K562 (cell line): Measurements from ENCODE around the gene CCDC73. TPM values are rescaled to one million over a fixed set of nuclear protein-coding genes. Genes with fewer than 3 reads are reported as not detected.

Experiments used
- ATAC-seq: fragments of 200-7000 bp; cut with Tn5 transposase; 3 replicates; pipeline ENCODE4 v1.9.1; 2020; ENCODE audit warnings: moderate library complexity
- BruUV-seq: library from RNA; stranded (reverse); fragments of 400-500 nt; replicated peaks from 2 replicates; lab custom pipeline; 2021; lab: Mats Ljungman, UMichigan
- CTCF ChIA-PET: fragments of 300-600 bp; formaldehyde crosslinking; extraction: SDS; loops from one replicate; lab custom pipeline; 2021; ENCODE audit warnings: low intra/inter-chr PET ratio; lab: Yijun Ruan, JAX
- POLR2A ChIA-PET: fragments of 300-600, 350-650 bp; sonication (Branson Sonifier 250); formaldehyde crosslinking; extraction: SDS; loops from one replicate; lab custom pipeline; 2021; ENCODE audit warnings: antibody characterized with exemption, inconsistent platforms; lab: Yijun Ruan, JAX
- DNase-seq, 4 experiments: peaks; one replicate each; pipeline versions ENCODE4 v3.0.0 to v3.0.0-alpha.2; 2011 to 2018; ENCODE audit warnings: low spot score in 3 of 4, mixed read lengths in 3 of 4; ENCODE audit errors: extremely low read depth in 1 of 4
- FAIRE-seq: peaks from 2 replicates; lab custom pipeline; 2011; peaks lifted over from hg19 to GRCh38; lab: Jason Lieb, UNC
- H2AFZ ChIP-seq: 2 replicates; pipeline ENCODE4 v1.6.0; 2011; ENCODE audit warnings: low read depth, low read length, control low read depth, inconsistent platforms
- H3K27ac ChIP-seq: fragments of 200-600 bp; 3 replicates; pipeline ENCODE4 v1.8.0; 2011; ENCODE audit warnings: low read depth, mild to moderate bottlenecking, control low read depth, inconsistent platforms, low read length, moderate library complexity, mixed read lengths; ENCODE audit errors: extremely low read depth
- H3K27me3 ChIP-seq, 2 experiments: fragments of 300-600 bp in 1 of 2; 2 replicates in 1 of 2; 3 replicates in 1 of 2; pipeline versions ENCODE4 v1.6.0 to v1.8.0; 2011; ENCODE audit warnings: inconsistent platforms in 2 of 2, low read length in 2 of 2, mild to moderate bottlenecking in 1 of 2, mixed read lengths in 1 of 2, moderate library complexity in 1 of 2; ENCODE audit not compliant: control insufficient read depth in 2 of 2, insufficient read depth in 2 of 2
- H3K36me3 ChIP-seq: fragments of 300-600 bp; 3 replicates; pipeline ENCODE4 v1.8.0; 2011; ENCODE audit warnings: mild to moderate bottlenecking, low read length, inconsistent platforms; ENCODE audit not compliant: control insufficient read depth, insufficient read depth
- H3K4me1 ChIP-seq, 2 experiments: fragments of 200-600 bp in 1 of 2; replicated peaks in 1 of 2; 2 replicates in 1 of 2; 3 replicates in 1 of 2; pipeline versions ENCODE4 v1.5.1 to v1.8.0; 2011; ENCODE audit warnings: inconsistent platforms in 2 of 2, low read length in 2 of 2, mild to moderate bottlenecking in 1 of 2, mixed read lengths in 1 of 2, moderate library complexity in 1 of 2; ENCODE audit not compliant: control insufficient read depth in 2 of 2, insufficient read depth in 2 of 2
- H3K4me2 ChIP-seq: 2 replicates; pipeline ENCODE4 v1.6.1; 2011; ENCODE audit warnings: low read length, control low read depth, inconsistent platforms, mixed read lengths; ENCODE audit not compliant: insufficient read depth
- H3K4me3 ChIP-seq: fragments of 200-600 bp; sonication (generic), shearing (Covaris generic); 2 replicates; pipeline ENCODE4 v1.5.1; 2016; ENCODE audit warnings: control low read depth, inconsistent platforms
- H3K79me2 ChIP-seq: fragments of 200-600 bp; 3 replicates; pipeline ENCODE4 v1.8.0; 2011; ENCODE audit warnings: low read length, inconsistent platforms; ENCODE audit not compliant: control insufficient read depth, insufficient read depth
- H3K9ac ChIP-seq, 2 experiments: 2 replicates each; pipeline versions ENCODE4 v1.6.0 to v1.6.1; 2011; ENCODE audit warnings: low read depth in 2 of 2, low read length in 2 of 2, control low read depth in 1 of 2, inconsistent platforms in 1 of 2, mild to moderate bottlenecking in 1 of 2, mixed read lengths in 1 of 2; ENCODE audit not compliant: insufficient read depth in 1 of 2
- H3K9me1 ChIP-seq: one replicate; pipeline ENCODE4 v1.6.0; 2011; ENCODE audit warnings: inconsistent platforms, mild to moderate bottlenecking, low read length, moderate library complexity; ENCODE audit not compliant: control insufficient read depth, insufficient read depth
- H3K9me3 ChIP-seq: replicated peaks from 2 replicates; pipeline ENCODE4 v1.5.1; 2011; ENCODE audit warnings: low read depth, low read length, inconsistent platforms; ENCODE audit not compliant: control insufficient read depth, insufficient read depth
- H4K20me1 ChIP-seq: replicated peaks from 2 replicates; pipeline ENCODE4 v1.6.1; 2011; ENCODE audit warnings: low read length, inconsistent platforms, mixed read lengths; ENCODE audit not compliant: control insufficient read depth, insufficient read depth
- BHLHE40 ChIP-seq: IDR thresholded peaks from 2 replicates; pipeline ENCODE4 v1.6.1; 2011; ENCODE audit warnings: low read length, improper control_type of control experiment
- CTCF ChIP-seq, 3 experiments: IDR thresholded peaks in 2 of 3; conservative IDR thresholded peaks in 1 of 3; 2 replicates each; pipeline ENCODE4 v1.5.1; 2011 to 2012; ENCODE audit warnings: low read length in 3 of 3, mild to moderate bottlenecking in 3 of 3, control low read depth in 2 of 3, improper control_type of control experiment in 1 of 3, inconsistent platforms in 1 of 3, low read depth in 1 of 3, mixed read lengths in 1 of 3, moderate library complexity in 1 of 3; ENCODE audit not compliant: insufficient read depth in 2 of 3
- HCFC1 ChIP-seq: IDR thresholded peaks from 2 replicates; pipeline ENCODE4 v1.6.1; 2012; ENCODE audit warnings: low read depth, low read length, improper control_type of control experiment
- HNRNPH1 ChIP-seq: fragments of 200-400 bp; formaldehyde crosslinking; optimal IDR thresholded peaks from 2 replicates; pipeline ENCODE3; 2017; ENCODE audit warnings: low read depth, mild to moderate bottlenecking, low read length, moderate library complexity
- MEIS2 ChIP-seq: fragments of 450-650 bp; IDR thresholded peaks from 2 replicates; pipeline ENCODE4 v1.6.1; 2014; ENCODE audit warnings: mild to moderate bottlenecking; ENCODE audit not compliant: partially characterized antibody
- MYC ChIP-seq, 2 experiments: fragments of 250-450 bp in 1 of 2; sonication (Bioruptor Pico) in 1 of 2; IDR thresholded peaks; 2 replicates each; pipeline versions ENCODE4 v1.5.1 to v1.6.1; 2012 to 2021; ENCODE audit warnings: low read depth in 2 of 2, borderline replicate concordance in 1 of 2, improper control_type of control experiment in 1 of 2, low read length in 1 of 2, mild to moderate bottlenecking in 1 of 2, moderate library complexity in 1 of 2
- NFE2 ChIP-seq: IDR thresholded peaks from 2 replicates; pipeline ENCODE4 v1.6.1; 2014; ENCODE audit warnings: antibody characterized with exemption, low read depth
- RBM34 ChIP-seq: fragments of 200-400 bp; formaldehyde crosslinking; IDR thresholded peaks from 2 replicates; pipeline ENCODE4 v1.6.1; 2018; ENCODE audit warnings: low read length, borderline replicate concordance; ENCODE audit not compliant: insufficient read depth
- SIX5 ChIP-seq, 2 experiments: IDR thresholded peaks; 2 replicates each; pipeline ENCODE4 v1.6.1; 2011; ENCODE audit warnings: low read length in 2 of 2, borderline replicate concordance in 1 of 2, low read depth in 1 of 2, mild to moderate bottlenecking in 1 of 2, moderate library complexity in 1 of 2; ENCODE audit not compliant: insufficient read depth in 1 of 2
- SMAD2 ChIP-seq: fragments of 150-350 bp; IDR thresholded peaks from 2 replicates; pipeline ENCODE4 v1.6.1; 2014; ENCODE audit warnings: low read depth, mild to moderate bottlenecking, low read length
- SMC3 ChIP-seq: conservative IDR thresholded peaks from 2 replicates; pipeline ENCODE4 v1.6.1; 2011; ENCODE audit warnings: low read depth, low read length, improper control_type of control experiment; ENCODE audit not compliant: insufficient read depth
- SNRNP70 ChIP-seq: fragments of 200-400 bp; formaldehyde crosslinking; optimal IDR thresholded peaks from 2 replicates; pipeline ENCODE3; 2017; ENCODE audit warnings: low read depth, low read length
- SRSF9 ChIP-seq: fragments of 200-400 bp; formaldehyde crosslinking; IDR thresholded peaks from 2 replicates; pipeline ENCODE4 v1.6.1; 2017; ENCODE audit warnings: low read depth, low read length, borderline replicate concordance
- ZBED1 ChIP-seq: IDR thresholded peaks from 2 replicates; pipeline ENCODE4 v1.6.1; 2014
- ZNF707 ChIP-seq: fragments of 250-450 bp; sonication (Bioruptor Pico); conservative IDR thresholded peaks from 2 replicates; pipeline ENCODE4 v1.8.0; 2022; ENCODE audit warnings: inconsistent platforms, mild to moderate bottlenecking, moderate library complexity
- ZNF766 ChIP-seq: fragments of 200-800 bp; sonication (Bioruptor generic); conservative IDR thresholded peaks from 2 replicates; pipeline ENCODE4 v1.6.1; 2016; ENCODE audit warnings: missing genetic modification characterization, missing compliant biosample characterization
- WGBS: fragments of 100-300 bp; shearing (Covaris generic); methylation state at CpG from one replicate; pipeline ENCODE4 v1.1.6; 2016; ENCODE audit warnings: low coverage, mixed read lengths; ENCODE audit not compliant: insufficient coverage; ENCODE audit errors: missing lambda C conversion rate; 5-methylcytosine and 5-hydroxymethylcytosine counted together
- in situ Hi-C: fragments of 300-500 bp; cut with MboI; formaldehyde crosslinking; loops from 4 replicates; pipeline ENCODE4 v1.15.0; 2018; ENCODE audit warnings: inconsistent platforms, mixed read lengths
- intact Hi-C: fragments of 100-400 bp; cut with micrococcal nuclease; formaldehyde crosslinking; loops from 2 replicates; pipeline ENCODE4 v1.14.2; 2022
- polyA plus RNA-seq, 8 experiments: library from polyadenylated mRNA; depleted of rRNA in 4 of 8; stranded (reverse) in 5 of 8; unstranded in 3 of 8; fragments of >200 nt; fragmentation: Nextera tagmentation in 2 of 8; fragmentation: Illumina TruSeq in 1 of 8; extraction: Ambion mirVana in 2 of 8; extraction: Trizol in 1 of 8; gene quantifications; 2 replicates each; pipeline versions ENCODE4 v1.2.1 to v1.2.3, GENCODE V29; 2011 to 2014; ENCODE audit warnings: inconsistent platforms in 1 of 8, missing spikeins in 1 of 8
- total RNA-seq, 7 experiments: library from RNA; depleted of rRNA in 6 of 7; stranded (reverse); fragments of >200 nt in 6 of 7; fragmentation: Illumina TruSeq in 2 of 7; extraction: Trizol in 2 of 7; gene quantifications; 2 replicates each; pipeline versions ENCODE4 v1.2.1 to v1.2.3, GENCODE V29; 2011 to 2021; ENCODE audit warnings: low replicate concordance in 1 of 7
- TF ChIP-seq, protein P1 (sequence below): fragments of 250-450 bp; sonication (Bioruptor Pico); IDR thresholded peaks from 2 replicates; pipeline ENCODE4 v1.8.0; 2021; ENCODE audit warnings: borderline replicate concordance, mild to moderate bottlenecking, moderate library complexity; ENCODE audit not compliant: poor library complexity, severe bottlenecking

The CCDC73 gene
- total and polyA plus RNA-seq, 9 of the 15 experiments (the other 6 are each of a cell fraction or from before 2014, with no cell fraction given): 0.20 to 0.21 TPM; not detected in 7

GRCh38 chr11:32722255-32722654 is 72.2 kb downstream of the CCDC73 start:
- BruUV-seq: no TSS peak

GRCh38 chr11:32713496-32713895 is 81.0 kb downstream of the CCDC73 start:
- no peaks in the 10 kb centered on the region for H4K20me1 ChIP-seq
- ChIA-PET POLR2A (no interaction called here), CTCF (interaction anchor here (1.7 kb wide), 1 partner anchor 79 kb away, joined by 14 read pairs; no protein-coding TSS in a partner anchor)
- ATAC-seq: 0 out of 3 replicates have a peak, but pooled peaks have one; percentile 41
- in situ Hi-C loops: no loop called here
- H3K9me3 ChIP-seq: no peaks in the 10 kb centered on the region
- H3K4me3 ChIP-seq: no peak overlapping the region
- no peaks in the 10 kb centered on the region for H3K4me1 ChIP-seq
- DNase-seq: no peak
- no peak overlapping the region for H3K9ac ChIP-seq
- no peak for FAIRE-seq
- H3K27ac ChIP-seq: no peak overlapping the region
- no peak overlapping the region for H2AFZ ChIP-seq
- H3K79me2 ChIP-seq: no peaks in the 10 kb centered on the region
- H3K9me1 ChIP-seq: no peaks in the 10 kb centered on the region
- intact Hi-C loops: loop anchor here (1.0 kb wide), 1 partner anchor 79 kb away; no protein-coding TSS in a partner anchor
- H3K27me3 ChIP-seq: no peaks in the 10 kb centered on the region
- H3K36me3 ChIP-seq: no peaks in the 10 kb centered on the region
- no TSS peak for BruUV-seq
- WGBS: 0% methylated on average over 1 of the region's 1 CpG
- H3K4me2 ChIP-seq: no peak overlapping the region
- TF ChIP-seq SRSF9 (no peak), CTCF (IDR thresholded peaks at IDR 0.05 in 2 of 3, conservative IDR thresholded peaks at IDR 0.05 in 1 of 3; ENCODE audit: insufficient read depth in 2 of 3, low read depth in 1 of 3, low read length in 3 of 3) (peak; percentile 34 to 61 (median 40); a peak in 4 of 6 replicates), SNRNP70 (no peak), RBM34 (no peak), ZBED1 (no peak), ZNF707 (CRISPR knock-in tag) (no peak), HNRNPH1 (no peak), SMC3 (0 out of 2 replicates have a peak, but pooled peaks have one; percentile 18)
- TF ChIP-seq, protein P1, sequence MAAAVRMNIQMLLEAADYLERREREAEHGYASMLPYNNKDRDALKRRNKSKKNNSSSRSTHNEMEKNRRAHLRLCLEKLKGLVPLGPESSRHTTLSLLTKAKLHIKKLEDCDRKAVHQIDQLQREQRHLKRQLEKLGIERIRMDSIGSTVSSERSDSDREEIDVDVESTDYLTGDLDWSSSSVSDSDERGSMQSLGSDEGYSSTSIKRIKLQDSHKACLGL (CRISPR knock-in tag): no peak

More at GRCh38 chr11:32722255-32722654, 72.2 kb downstream of the CCDC73 start:
- ATAC-seq (no peak), DNase-seq (no peak), FAIRE-seq (no peak)
- H3K9me1 ChIP-seq: no peaks in the 10 kb centered on the region
- in situ Hi-C loops (no loop called here), intact Hi-C loops (no loop called here)
- H3K9ac ChIP-seq: no peak overlapping the region
- H4K20me1 ChIP-seq: no peaks in the 10 kb centered on the region
- no peaks in the 10 kb centered on the region for H3K9me3 ChIP-seq
- H3K36me3 ChIP-seq: no peaks in the 10 kb centered on the region
- ChIA-PET POLR2A (no interaction called here), CTCF (no interaction called here)
- H3K79me2 ChIP-seq: no peaks in the 10 kb centered on the region
- H2AFZ ChIP-seq: no peak overlapping the region
- H3K4me2 ChIP-seq: no peak overlapping the region; the same call in 1 of the 2 replicates
- no peak for TF ChIP-seq HCFC1
- no peak for TF ChIP-seq NFE2
- TF ChIP-seq BHLHE40: no peak
- TF ChIP-seq SMAD2: no peak
- no peak for TF ChIP-seq SIX5 (IDR thresholded peaks at IDR 0.05; ENCODE audit: borderline replicate concordance in 1 of 2, insufficient read depth in 1 of 2, low read depth in 1 of 2, low read length in 2 of 2)
- TF ChIP-seq ZNF766 (CRISPR knock-in tag): no peak
- no peak for TF ChIP-seq MEIS2
- TF ChIP-seq MYC (IDR thresholded peaks at IDR 0.05; ENCODE audit: low read depth, low read length): no peak
- no peak for TF ChIP-seq MYC (CRISPR knock-in tag; IDR thresholded peaks at IDR 0.05; ENCODE audit: borderline replicate concordance, low read depth)
- no peaks in the 10 kb centered on the region for H3K27me3 ChIP-seq
- no peaks in the 10 kb centered on the region for H3K4me1 ChIP-seq
- H3K4me3 ChIP-seq: no peak overlapping the region
- H3K27ac ChIP-seq: no peak overlapping the region
